ENCODE data around the gene AFF1. TPM values are rescaled to one million over a fixed set of nuclear protein-coding genes. Genes with fewer than 3 reads are reported as not detected.

AFF1 gene
- total and polyA plus RNA-seq, 2 experiments from 2014 or later: 31.9 to 38.7 TPM

GRCh38 chr4:86927843-86928395 lies 6.9 kb upstream of the AFF1 start:
- H3K9me2 ChIP-seq (replicated peaks; ENCODE audit: insufficient read depth): no peaks in the 10 kb centered on the region
- peak; percentile 66 for DNase-seq (ENCODE audit: low spot score)
- no peaks in the 10 kb centered on the region for H3K79me2 ChIP-seq
- H2AFZ ChIP-seq: no peak overlapping the region
- 58% methylated on average over 2 of the region's 2 CpGs for WGBS (ENCODE audit: low lambda C conversion rate, missing lambda C conversion rate)
- H3K27me3 ChIP-seq: no peaks in the 10 kb centered on the region
- TF ChIP-seq CTCF (IDR thresholded peaks at IDR 0.05; ENCODE audit: poor library complexity) (no peak), EZH2phosphoT487 (IDR thresholded peaks at IDR 0.05; ENCODE audit: low read depth, severe bottlenecking, unreplicated experiment) (no peak), EZH2 (IDR thresholded peaks at IDR 0.05; ENCODE audit: borderline replicate concordance) (no peak)
- no peak overlapping the region for H3K4me3 ChIP-seq
- H3K4me1 ChIP-seq (ENCODE audit: insufficient read depth): peaks cover 7% of the 10 kb centered on the region
- no peaks in the 10 kb centered on the region for H4K20me1 ChIP-seq (ENCODE audit: insufficient read depth, poor library complexity, severe bottlenecking)
- H3K9me3 ChIP-seq (ENCODE audit: low read depth): no peaks in the 10 kb centered on the region
- peak overlapping the region; percentile 84 for H3K27ac ChIP-seq
- H3K4me2 ChIP-seq: no peak overlapping the region
- no peaks in the 10 kb centered on the region for H3K36me3 ChIP-seq (replicated peaks; ENCODE audit: insufficient read depth, low read depth)

GRCh38 chr4:86928400-86929255 lies 6.2 kb upstream of the AFF1 start:
- 93% methylated on average over 10 of the region's 10 CpGs for WGBS (ENCODE audit: low lambda C conversion rate, missing lambda C conversion rate)
- Histone ChIP-seq H3K27ac (peak overlapping the region; percentile 84), H3K36me3 (replicated peaks; ENCODE audit: insufficient read depth, low read depth) (no peaks in the 10 kb centered on the region), H3K4me2 (no peak overlapping the region), H3K9me2 (replicated peaks; ENCODE audit: insufficient read depth) (no peaks in the 10 kb centered on the region), H3K4me3 (no peak overlapping the region), H4K20me1 (ENCODE audit: insufficient read depth, poor library complexity, severe bottlenecking) (no peaks in the 10 kb centered on the region), H3K79me2 (peaks cover 5% of the 10 kb centered on the region), H3K9me3 (ENCODE audit: low read depth) (no peaks in the 10 kb centered on the region), H3K27me3 (no peaks in the 10 kb centered on the region), H2AFZ (no peak overlapping the region), H3K4me1 (ENCODE audit: insufficient read depth) (peaks cover 7% of the 10 kb centered on the region)
- no peak for DNase-seq (ENCODE audit: low spot score)
- TF ChIP-seq EZH2phosphoT487 (IDR thresholded peaks at IDR 0.05; ENCODE audit: low read depth, severe bottlenecking, unreplicated experiment) (no peak), CTCF (IDR thresholded peaks at IDR 0.05; ENCODE audit: poor library complexity) (no peak), EZH2 (IDR thresholded peaks at IDR 0.05; ENCODE audit: borderline replicate concordance) (no peak)

- peak overlapping the region; percentile 86 for H3K4me3 ChIP-seq
- H3K79me2 ChIP-seq: peaks cover 30% of the 10 kb centered on the region
- H3K9me2 ChIP-seq (replicated peaks; ENCODE audit: insufficient read depth): no peaks in the 10 kb centered on the region
- TF ChIP-seq EZH2phosphoT487 (IDR thresholded peaks at IDR 0.05; ENCODE audit: low read depth, severe bottlenecking, unreplicated experiment) (no peak), CTCF (IDR thresholded peaks at IDR 0.05; ENCODE audit: poor library complexity) (no peak), EZH2 (IDR thresholded peaks at IDR 0.05; ENCODE audit: borderline replicate concordance) (no peak)
- H2AFZ ChIP-seq: peak overlapping the region; percentile 83
- H3K4me2 ChIP-seq: peak overlapping the region; percentile 85
- peak overlapping the region; percentile 94 for H3K27ac ChIP-seq
- WGBS (ENCODE audit: low lambda C conversion rate, missing lambda C conversion rate): 12% methylated on average over 15 of the region's 15 CpGs
- no peaks in the 10 kb centered on the region for H3K9me3 ChIP-seq (ENCODE audit: low read depth)
- no peaks in the 10 kb centered on the region for H3K27me3 ChIP-seq
- H4K20me1 ChIP-seq (ENCODE audit: insufficient read depth, poor library complexity, severe bottlenecking): no peaks in the 10 kb centered on the region
- no peaks in the 10 kb centered on the region for H3K36me3 ChIP-seq (replicated peaks; ENCODE audit: insufficient read depth, low read depth)
- H3K4me1 ChIP-seq (ENCODE audit: insufficient read depth): peaks cover 6% of the 10 kb centered on the region
- DNase-seq (ENCODE audit: low spot score): no peak
These were observed 552 bp upstream of the AFF1 start for GRCh38 chr4:86934147-86934770.
